HFFc6 (cell line): ENCODE data around the gene FBXO7. TPM values are rescaled to one million over a fixed set of nuclear protein-coding genes. Genes with fewer than 3 reads are reported as not detected.

ENCODE experiments used
- DNase-seq: peaks from one replicate; pipeline ENCODE4 v3.0.0-alpha.2; 2018
- H3K27ac Mint-ChIP-seq: 2 replicates; pipeline ENCODE4 v1.8.0; 2020; ENCODE audit warnings: mild to moderate bottlenecking, mixed read lengths
- H3K27me3 Mint-ChIP-seq: 2 replicates; pipeline ENCODE4 v1.8.0; 2021; ENCODE audit warnings: mild to moderate bottlenecking, moderate library complexity, mixed read lengths; ENCODE audit not compliant: insufficient read depth
- H3K36me3 Mint-ChIP-seq: 2 replicates; pipeline ENCODE4 v1.8.0; 2021; ENCODE audit warnings: low read depth, mixed read lengths
- H3K4me1 Mint-ChIP-seq: 2 replicates; pipeline ENCODE4 v1.8.0; 2020; ENCODE audit warnings: low read depth, mixed read lengths
- H3K4me3 Mint-ChIP-seq: 2 replicates; pipeline ENCODE4 v1.8.0; 2020; ENCODE audit warnings: mild to moderate bottlenecking, moderate library complexity, mixed read lengths
- H3K9me3 Mint-ChIP-seq: 2 replicates; pipeline ENCODE4 v1.8.0; 2020; ENCODE audit warnings: mild to moderate bottlenecking, mixed read lengths
- total RNA-seq, 6 experiments: library from RNA; stranded (reverse); fragmentation: NEBNext Ultra II Directional; extraction: Animal tissue kit (Norgen Biotek cat#: 25700); gene quantifications; 2 replicates in 1 of 6; 3 replicates in 5 of 6; pipeline ENCODE4 v1.2.3, GENCODE V29; 2021
- TF ChIP-seq, protein P1 (sequence below): fragments of 200-600 bp; sonication (generic); IDR thresholded peaks from 2 replicates; pipeline ENCODE4 v1.5.0; 2021; ENCODE audit warnings: antibody characterized with exemption, mild to moderate bottlenecking

FBXO7 gene
- total RNA-seq, 6 experiments from 2014 or later, result 61.6 to 81.7 (median 70.8) TPM

- H3K4me1 Mint-ChIP-seq, result 0 out of 2 replicates have a peak, but pooled peaks cover 4% of the 10 kb centered on the region
- no peak overlapping the region for H3K27ac Mint-ChIP-seq
- peaks cover 11% of the 10 kb centered on the region for H3K36me3 Mint-ChIP-seq
- peaks cover 9% of the 10 kb centered on the region for H3K27me3 Mint-ChIP-seq
- no peak overlapping the region for H3K4me3 Mint-ChIP-seq
- H3K9me3 Mint-ChIP-seq, result no peaks in the 10 kb centered on the region
- no peak for DNase-seq
- TF ChIP-seq, protein P1, sequence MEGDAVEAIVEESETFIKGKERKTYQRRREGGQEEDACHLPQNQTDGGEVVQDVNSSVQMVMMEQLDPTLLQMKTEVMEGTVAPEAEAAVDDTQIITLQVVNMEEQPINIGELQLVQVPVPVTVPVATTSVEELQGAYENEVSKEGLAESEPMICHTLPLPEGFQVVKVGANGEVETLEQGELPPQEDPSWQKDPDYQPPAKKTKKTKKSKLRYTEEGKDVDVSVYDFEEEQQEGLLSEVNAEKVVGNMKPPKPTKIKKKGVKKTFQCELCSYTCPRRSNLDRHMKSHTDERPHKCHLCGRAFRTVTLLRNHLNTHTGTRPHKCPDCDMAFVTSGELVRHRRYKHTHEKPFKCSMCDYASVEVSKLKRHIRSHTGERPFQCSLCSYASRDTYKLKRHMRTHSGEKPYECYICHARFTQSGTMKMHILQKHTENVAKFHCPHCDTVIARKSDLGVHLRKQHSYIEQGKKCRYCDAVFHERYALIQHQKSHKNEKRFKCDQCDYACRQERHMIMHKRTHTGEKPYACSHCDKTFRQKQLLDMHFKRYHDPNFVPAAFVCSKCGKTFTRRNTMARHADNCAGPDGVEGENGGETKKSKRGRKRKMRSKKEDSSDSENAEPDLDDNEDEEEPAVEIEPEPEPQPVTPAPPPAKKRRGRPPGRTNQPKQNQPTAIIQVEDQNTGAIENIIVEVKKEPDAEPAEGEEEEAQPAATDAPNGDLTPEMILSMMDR, result no peak
These were observed 47.6 kb downstream of the FBXO7 start for GRCh38 chr22:32522237-32522636.

DNA sequence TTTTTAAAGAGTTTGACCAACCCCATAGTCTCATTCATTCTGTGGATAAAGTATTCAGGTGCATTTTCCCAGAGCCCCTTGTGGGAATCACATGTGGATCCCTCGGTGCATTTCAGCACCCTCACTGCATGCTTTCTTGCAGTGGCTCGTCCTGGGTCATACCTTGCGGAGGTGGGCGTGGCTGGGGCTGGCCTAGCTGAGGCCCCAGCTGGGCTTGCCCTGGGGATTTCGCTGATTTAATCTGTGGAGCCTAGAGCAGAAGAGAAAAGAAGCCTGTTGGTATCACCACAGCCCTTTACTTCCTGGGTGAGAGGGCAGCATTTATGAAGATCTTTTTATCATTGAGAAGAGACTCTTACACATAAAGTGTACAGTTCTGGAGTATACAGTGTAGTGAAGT lies 53.1 kb downstream of the FBXO7 start:
- no peaks in the 10 kb centered on the region for H3K36me3 Mint-ChIP-seq
- peaks cover 9% of the 10 kb centered on the region; the same call in 1 of the 2 replicates for H3K27me3 Mint-ChIP-seq
- TF ChIP-seq, protein P1, result no peak
- H3K4me1 Mint-ChIP-seq, result peaks cover 35% of the 10 kb centered on the region
- H3K9me3 Mint-ChIP-seq, result no peaks in the 10 kb centered on the region
- H3K27ac Mint-ChIP-seq, result no peak overlapping the region
- no peak for DNase-seq
- no peak overlapping the region for H3K4me3 Mint-ChIP-seq

DNA sequence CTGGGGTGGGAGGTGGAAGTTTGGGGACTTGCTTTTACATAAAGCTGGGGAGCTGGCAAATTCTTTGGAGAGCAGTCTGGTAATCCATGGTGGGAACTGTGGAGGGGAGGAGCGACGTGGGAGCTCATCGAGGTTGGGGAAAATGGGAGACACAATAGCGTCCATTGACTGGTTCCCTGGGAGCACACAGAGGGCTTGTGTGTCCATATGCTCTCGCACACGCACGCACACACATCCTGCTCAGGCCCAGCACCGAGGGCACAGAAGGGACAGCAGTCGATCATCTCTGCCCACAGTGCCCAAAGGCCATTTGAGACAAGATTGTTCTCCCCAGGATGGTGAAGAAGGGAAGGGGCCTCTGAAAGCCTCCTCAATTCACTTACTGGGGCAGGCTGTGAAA lies 53.7 kb downstream of the FBXO7 start:
- Mint-ChIP-seq H3K4me1 (peaks cover 41% of the 10 kb centered on the region), H3K9me3 (no peaks in the 10 kb centered on the region), H3K27me3 (peaks cover 9% of the 10 kb centered on the region; the same call in 1 of the 2 replicates), H3K36me3 (no peaks in the 10 kb centered on the region), H3K27ac (no peak overlapping the region), H3K4me3 (no peak overlapping the region)
- DNase-seq, result no peak
- TF ChIP-seq, protein P1, result no peak

GRCh38 chr22:32528984-32529982 lies 54.7 kb downstream of the FBXO7 start:
- H3K4me3 Mint-ChIP-seq, result no peak overlapping the region
- peak; percentile 74 for DNase-seq
- H3K4me1 Mint-ChIP-seq, result peaks cover 50% of the 10 kb centered on the region
- no peaks in the 10 kb centered on the region for H3K36me3 Mint-ChIP-seq
- no peaks in the 10 kb centered on the region for H3K9me3 Mint-ChIP-seq
- H3K27me3 Mint-ChIP-seq, result peaks cover 9% of the 10 kb centered on the region
- TF ChIP-seq, protein P1, result peak; percentile 97
- peak overlapping the region; percentile 8; the same call in 1 of the 2 replicates for H3K27ac Mint-ChIP-seq

GRCh38 chr22:32531228-32531627 lies 56.6 kb downstream of the FBXO7 start:
- H3K27me3 Mint-ChIP-seq, result peaks cover 6% of the 10 kb centered on the region
- DNase-seq, result no peak
- peaks cover 58% of the 10 kb centered on the region for H3K4me1 Mint-ChIP-seq
- H3K4me3 Mint-ChIP-seq, result no peak overlapping the region
- no peaks in the 10 kb centered on the region for H3K36me3 Mint-ChIP-seq
- peak overlapping the region; percentile 88; the same call in 1 of the 2 replicates for H3K27ac Mint-ChIP-seq
- TF ChIP-seq, protein P1, result no peak
- no peaks in the 10 kb centered on the region for H3K9me3 Mint-ChIP-seq
